GM23338 (cell line): ENCODE results near the gene KLHL6. TPM values are rescaled to one million over a fixed set of nuclear protein-coding genes. Genes with fewer than 3 reads are reported as not detected.

ENCODE experiments used
- ATAC-seq: fragments of 200-7000 bp; cut with Tn5 transposase; 3 replicates; pipeline ENCODE4 v1.9.1; 2020
- DNase-seq: peaks from one replicate; pipeline ENCODE4 v3.0.0-alpha.2; 2015; ENCODE audit warnings: low spot score
- H2AFZ ChIP-seq: fragments of 200-600 bp; sonication (generic); 2 replicates; pipeline ENCODE4 v1.8.0; 2016; ENCODE audit warnings: antibody characterized with exemption, mild to moderate bottlenecking, moderate library complexity
- H3F3A ChIP-seq: fragments of 200-600 bp; sonication (generic); replicated peaks from 2 replicates; pipeline ENCODE4 v1.8.0; 2017; ENCODE audit warnings: antibody characterized with exemption, mixed run types, low read depth
- H3K27ac ChIP-seq: fragments of 200-600 bp; sonication (generic); 2 replicates; pipeline ENCODE4 v1.6.1; 2016; ENCODE audit warnings: low read depth
- H3K27me3 ChIP-seq: fragments of 200-600 bp; sonication (generic); 2 replicates; pipeline ENCODE4 v1.8.0; 2016; ENCODE audit warnings: mild to moderate bottlenecking, mixed run types, moderate library complexity; ENCODE audit not compliant: insufficient read depth
- H3K36me3 ChIP-seq: fragments of 200-600 bp; sonication (generic); 2 replicates; pipeline ENCODE4 v1.8.0; 2016; ENCODE audit warnings: mild to moderate bottlenecking; ENCODE audit not compliant: insufficient read depth
- H3K4me1 ChIP-seq: fragments of 200-600 bp; sonication (generic); 2 replicates; pipeline ENCODE4 v1.8.0; 2016; ENCODE audit warnings: mild to moderate bottlenecking, moderate library complexity; ENCODE audit not compliant: insufficient read depth
- H3K4me2 ChIP-seq: fragments of 200-600 bp; sonication (generic); 2 replicates; pipeline ENCODE4 v1.7.1; 2017; ENCODE audit warnings: mixed run types
- H3K4me3 ChIP-seq: fragments of 200-600 bp; sonication (generic); 2 replicates; pipeline ENCODE4 v1.6.1; 2016; ENCODE audit warnings: mixed run types
- H3K79me2 ChIP-seq: fragments of 200-600 bp; sonication (generic); replicated peaks from 2 replicates; pipeline ENCODE4 v1.8.0; 2017; ENCODE audit warnings: mild to moderate bottlenecking; ENCODE audit not compliant: insufficient read depth
- H3K9me2 ChIP-seq: fragments of 200-600 bp; sonication (generic); 2 replicates; pipeline ENCODE4 v1.8.0; 2017; ENCODE audit not compliant: insufficient read depth
- H4K20me1 ChIP-seq: fragments of 200-600 bp; sonication (generic); replicated peaks from 2 replicates; pipeline ENCODE4 v1.8.0; 2017; ENCODE audit warnings: mild to moderate bottlenecking; ENCODE audit not compliant: insufficient read depth
- H3K27ac Mint-ChIP-seq: 2 replicates; pipeline ENCODE4 v1.8.0; 2020; ENCODE audit warnings: inconsistent platforms, mild to moderate bottlenecking, moderate library complexity, mixed read lengths
- H3K27me3 Mint-ChIP-seq: 3 replicates; pipeline ENCODE4 v1.8.0; 2022; ENCODE audit warnings: low read depth, mild to moderate bottlenecking, moderate library complexity, mixed read lengths, inconsistent platforms; ENCODE audit not compliant: insufficient read depth, poor library complexity
- H3K36me3 Mint-ChIP-seq: 3 replicates; pipeline ENCODE4 v1.8.0; 2021; ENCODE audit warnings: low read depth, mild to moderate bottlenecking, inconsistent platforms, moderate library complexity, mixed read lengths
- H3K4me1 Mint-ChIP-seq: 3 replicates; pipeline ENCODE4 v1.8.0; 2020; ENCODE audit warnings: mild to moderate bottlenecking, inconsistent platforms, mixed read lengths
- H3K4me3 Mint-ChIP-seq: 3 replicates; pipeline ENCODE4 v1.8.0; 2021; ENCODE audit warnings: moderate library complexity, mild to moderate bottlenecking, inconsistent platforms, mixed read lengths
- H3K9me3 Mint-ChIP-seq: 3 replicates; pipeline ENCODE4 v1.8.0; 2020; ENCODE audit warnings: moderate library complexity, mild to moderate bottlenecking, inconsistent platforms, mixed read lengths
- CREB1 ChIP-seq: fragments of 250-450 bp; sonication (Bioruptor Pico); IDR thresholded peaks from 2 replicates; pipeline ENCODE4 v1.5.0; 2020; ENCODE audit warnings: low read depth, mild to moderate bottlenecking, moderate library complexity
- EZH2 ChIP-seq: fragments of 200-600 bp; sonication (generic); IDR thresholded peaks from one replicate; pipeline ENCODE4 v1.8.0; 2017; ENCODE audit warnings: antibody characterized with exemption, mild to moderate bottlenecking, low read depth; ENCODE audit not compliant: unreplicated experiment
- EZH2phosphoT487 ChIP-seq: fragments of 200-600 bp; sonication (generic); IDR thresholded peaks from one replicate; pipeline ENCODE4 v1.8.1; 2018; ENCODE audit warnings: antibody characterized with exemption; ENCODE audit not compliant: unreplicated experiment
- JUNB ChIP-seq: IDR thresholded peaks from one replicate; pipeline ENCODE4 v1.6.1; 2016; ENCODE audit warnings: antibody characterized with exemption; ENCODE audit not compliant: unreplicated experiment
- NANOG ChIP-seq: IDR thresholded peaks from 2 replicates; pipeline ENCODE4 v1.6.1; 2016; ENCODE audit warnings: antibody characterized with exemption, borderline replicate concordance
- POLR2AphosphoS5 ChIP-seq: IDR thresholded peaks from 2 replicates; pipeline ENCODE4 v1.6.1; 2016; ENCODE audit warnings: antibody characterized with exemption, low read depth
- STAT1 ChIP-seq: IDR thresholded peaks from one replicate; pipeline ENCODE4 v1.6.1; 2016; ENCODE audit warnings: antibody characterized with exemption; ENCODE audit not compliant: unreplicated experiment
- ZNF114 ChIP-seq: fragments of 250-450 bp; sonication (Bioruptor Pico); IDR thresholded peaks from 2 replicates; pipeline ENCODE4 v1.5.0; 2020; ENCODE audit warnings: mild to moderate bottlenecking, moderate library complexity
- ZNF331 ChIP-seq: fragments of 250-450 bp; sonication (Bioruptor Pico); IDR thresholded peaks from 2 replicates; pipeline ENCODE4 v1.5.0; 2020; ENCODE audit warnings: low read depth, mild to moderate bottlenecking, moderate library complexity
- polyA plus RNA-seq: library from polyadenylated mRNA; unstranded; fragments of >200 nt; fragmentation: Nextera tagmentation; extraction: Ambion mirVana; gene quantifications from 2 replicates; pipeline ENCODE4 v1.2.1, GENCODE V29; 2016
- total RNA-seq: library from RNA; depleted of rRNA; stranded (reverse); fragments of >200 nt; shearing (Covaris generic); gene quantifications from 2 replicates; pipeline ENCODE4 v1.2.3, GENCODE V29; 2014
- TF ChIP-seq, protein P1 (sequence below): IDR thresholded peaks from one replicate; pipeline ENCODE4 v1.6.1; 2018; ENCODE audit warnings: antibody characterized with exemption; ENCODE audit not compliant: unreplicated experiment
- TF ChIP-seq, protein P2 (sequence below): IDR thresholded peaks from 2 replicates; pipeline ENCODE4 v1.6.1; 2016; ENCODE audit warnings: antibody characterized with exemption
- TF ChIP-seq, protein P3 (sequence below): fragments of 250-450 bp; sonication (Bioruptor Pico); IDR thresholded peaks from 2 replicates; pipeline ENCODE4 v1.5.0; 2020; ENCODE audit warnings: mild to moderate bottlenecking, moderate library complexity

KLHL6 gene
- total and polyA plus RNA-seq, 2 experiments from 2014 or later: not detected

DNA sequence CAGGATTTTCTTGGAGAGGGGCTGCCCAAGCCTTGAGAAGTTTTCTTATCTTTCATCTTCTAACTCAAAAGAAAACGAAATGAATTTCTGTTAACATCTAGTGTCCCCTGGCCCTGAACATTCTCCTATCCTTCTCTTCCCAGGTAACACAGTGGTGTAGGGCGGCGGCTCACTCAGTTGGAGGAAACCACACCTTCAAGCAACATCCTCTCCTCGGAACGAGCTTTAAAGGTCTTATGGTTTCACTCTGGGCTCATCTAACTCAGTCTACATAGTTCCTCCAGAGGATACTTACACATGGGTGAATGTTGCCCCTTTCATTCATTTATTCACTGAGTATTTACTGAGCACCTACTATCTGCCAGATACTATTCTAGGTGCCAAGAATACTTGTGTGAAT lies 31.0 kb upstream of the KLHL6 start (continued):
- TF ChIP-seq, protein P1, sequence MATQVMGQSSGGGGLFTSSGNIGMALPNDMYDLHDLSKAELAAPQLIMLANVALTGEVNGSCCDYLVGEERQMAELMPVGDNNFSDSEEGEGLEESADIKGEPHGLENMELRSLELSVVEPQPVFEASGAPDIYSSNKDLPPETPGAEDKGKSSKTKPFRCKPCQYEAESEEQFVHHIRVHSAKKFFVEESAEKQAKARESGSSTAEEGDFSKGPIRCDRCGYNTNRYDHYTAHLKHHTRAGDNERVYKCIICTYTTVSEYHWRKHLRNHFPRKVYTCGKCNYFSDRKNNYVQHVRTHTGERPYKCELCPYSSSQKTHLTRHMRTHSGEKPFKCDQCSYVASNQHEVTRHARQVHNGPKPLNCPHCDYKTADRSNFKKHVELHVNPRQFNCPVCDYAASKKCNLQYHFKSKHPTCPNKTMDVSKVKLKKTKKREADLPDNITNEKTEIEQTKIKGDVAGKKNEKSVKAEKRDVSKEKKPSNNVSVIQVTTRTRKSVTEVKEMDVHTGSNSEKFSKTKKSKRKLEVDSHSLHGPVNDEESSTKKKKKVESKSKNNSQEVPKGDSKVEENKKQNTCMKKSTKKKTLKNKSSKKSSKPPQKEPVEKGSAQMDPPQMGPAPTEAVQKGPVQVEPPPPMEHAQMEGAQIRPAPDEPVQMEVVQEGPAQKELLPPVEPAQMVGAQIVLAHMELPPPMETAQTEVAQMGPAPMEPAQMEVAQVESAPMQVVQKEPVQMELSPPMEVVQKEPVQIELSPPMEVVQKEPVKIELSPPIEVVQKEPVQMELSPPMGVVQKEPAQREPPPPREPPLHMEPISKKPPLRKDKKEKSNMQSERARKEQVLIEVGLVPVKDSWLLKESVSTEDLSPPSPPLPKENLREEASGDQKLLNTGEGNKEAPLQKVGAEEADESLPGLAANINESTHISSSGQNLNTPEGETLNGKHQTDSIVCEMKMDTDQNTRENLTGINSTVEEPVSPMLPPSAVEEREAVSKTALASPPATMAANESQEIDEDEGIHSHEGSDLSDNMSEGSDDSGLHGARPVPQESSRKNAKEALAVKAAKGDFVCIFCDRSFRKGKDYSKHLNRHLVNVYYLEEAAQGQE: no peak
- no peak for TF ChIP-seq ZNF114 (CRISPR knock-in tag)
- TF ChIP-seq EZH2phosphoT487: no peak
- TF ChIP-seq POLR2AphosphoS5: no peak
- TF ChIP-seq ZNF331 (CRISPR knock-in tag): no peak
- TF ChIP-seq, protein P2, sequence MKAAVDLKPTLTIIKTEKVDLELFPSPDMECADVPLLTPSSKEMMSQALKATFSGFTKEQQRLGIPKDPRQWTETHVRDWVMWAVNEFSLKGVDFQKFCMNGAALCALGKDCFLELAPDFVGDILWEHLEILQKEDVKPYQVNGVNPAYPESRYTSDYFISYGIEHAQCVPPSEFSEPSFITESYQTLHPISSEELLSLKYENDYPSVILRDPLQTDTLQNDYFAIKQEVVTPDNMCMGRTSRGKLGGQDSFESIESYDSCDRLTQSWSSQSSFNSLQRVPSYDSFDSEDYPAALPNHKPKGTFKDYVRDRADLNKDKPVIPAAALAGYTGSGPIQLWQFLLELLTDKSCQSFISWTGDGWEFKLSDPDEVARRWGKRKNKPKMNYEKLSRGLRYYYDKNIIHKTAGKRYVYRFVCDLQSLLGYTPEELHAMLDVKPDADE: no peak

- Histone ChIP-seq H3K27me3 (no peaks in the 10 kb centered on the region), H3K4me2 (no peak overlapping the region), H4K20me1 (no peaks in the 10 kb centered on the region), H3K27ac (no peak overlapping the region), H3F3A (no peaks in the 10 kb centered on the region), H3K4me1 (peaks cover 4% of the 10 kb centered on the region; the same call in 1 of the 2 replicates), H3K79me2 (no peaks in the 10 kb centered on the region), H3K4me3 (no peak overlapping the region), H3K36me3 (no peaks in the 10 kb centered on the region), H3K9me2 (no peaks in the 10 kb centered on the region), H2AFZ (peak overlapping the region; percentile 98)
- peaks cover 16% of the 10 kb centered on the region for H3K4me1 Mint-ChIP-seq
- H3K9me3 Mint-ChIP-seq: no peaks in the 10 kb centered on the region
- H3K4me3 Mint-ChIP-seq: no peak overlapping the region
- no peak for DNase-seq
- H3K27me3 Mint-ChIP-seq: no peaks in the 10 kb centered on the region
- no peaks in the 10 kb centered on the region for H3K36me3 Mint-ChIP-seq
- no peak for ATAC-seq
- H3K27ac Mint-ChIP-seq: no peak overlapping the region
- TF ChIP-seq, protein P3, sequence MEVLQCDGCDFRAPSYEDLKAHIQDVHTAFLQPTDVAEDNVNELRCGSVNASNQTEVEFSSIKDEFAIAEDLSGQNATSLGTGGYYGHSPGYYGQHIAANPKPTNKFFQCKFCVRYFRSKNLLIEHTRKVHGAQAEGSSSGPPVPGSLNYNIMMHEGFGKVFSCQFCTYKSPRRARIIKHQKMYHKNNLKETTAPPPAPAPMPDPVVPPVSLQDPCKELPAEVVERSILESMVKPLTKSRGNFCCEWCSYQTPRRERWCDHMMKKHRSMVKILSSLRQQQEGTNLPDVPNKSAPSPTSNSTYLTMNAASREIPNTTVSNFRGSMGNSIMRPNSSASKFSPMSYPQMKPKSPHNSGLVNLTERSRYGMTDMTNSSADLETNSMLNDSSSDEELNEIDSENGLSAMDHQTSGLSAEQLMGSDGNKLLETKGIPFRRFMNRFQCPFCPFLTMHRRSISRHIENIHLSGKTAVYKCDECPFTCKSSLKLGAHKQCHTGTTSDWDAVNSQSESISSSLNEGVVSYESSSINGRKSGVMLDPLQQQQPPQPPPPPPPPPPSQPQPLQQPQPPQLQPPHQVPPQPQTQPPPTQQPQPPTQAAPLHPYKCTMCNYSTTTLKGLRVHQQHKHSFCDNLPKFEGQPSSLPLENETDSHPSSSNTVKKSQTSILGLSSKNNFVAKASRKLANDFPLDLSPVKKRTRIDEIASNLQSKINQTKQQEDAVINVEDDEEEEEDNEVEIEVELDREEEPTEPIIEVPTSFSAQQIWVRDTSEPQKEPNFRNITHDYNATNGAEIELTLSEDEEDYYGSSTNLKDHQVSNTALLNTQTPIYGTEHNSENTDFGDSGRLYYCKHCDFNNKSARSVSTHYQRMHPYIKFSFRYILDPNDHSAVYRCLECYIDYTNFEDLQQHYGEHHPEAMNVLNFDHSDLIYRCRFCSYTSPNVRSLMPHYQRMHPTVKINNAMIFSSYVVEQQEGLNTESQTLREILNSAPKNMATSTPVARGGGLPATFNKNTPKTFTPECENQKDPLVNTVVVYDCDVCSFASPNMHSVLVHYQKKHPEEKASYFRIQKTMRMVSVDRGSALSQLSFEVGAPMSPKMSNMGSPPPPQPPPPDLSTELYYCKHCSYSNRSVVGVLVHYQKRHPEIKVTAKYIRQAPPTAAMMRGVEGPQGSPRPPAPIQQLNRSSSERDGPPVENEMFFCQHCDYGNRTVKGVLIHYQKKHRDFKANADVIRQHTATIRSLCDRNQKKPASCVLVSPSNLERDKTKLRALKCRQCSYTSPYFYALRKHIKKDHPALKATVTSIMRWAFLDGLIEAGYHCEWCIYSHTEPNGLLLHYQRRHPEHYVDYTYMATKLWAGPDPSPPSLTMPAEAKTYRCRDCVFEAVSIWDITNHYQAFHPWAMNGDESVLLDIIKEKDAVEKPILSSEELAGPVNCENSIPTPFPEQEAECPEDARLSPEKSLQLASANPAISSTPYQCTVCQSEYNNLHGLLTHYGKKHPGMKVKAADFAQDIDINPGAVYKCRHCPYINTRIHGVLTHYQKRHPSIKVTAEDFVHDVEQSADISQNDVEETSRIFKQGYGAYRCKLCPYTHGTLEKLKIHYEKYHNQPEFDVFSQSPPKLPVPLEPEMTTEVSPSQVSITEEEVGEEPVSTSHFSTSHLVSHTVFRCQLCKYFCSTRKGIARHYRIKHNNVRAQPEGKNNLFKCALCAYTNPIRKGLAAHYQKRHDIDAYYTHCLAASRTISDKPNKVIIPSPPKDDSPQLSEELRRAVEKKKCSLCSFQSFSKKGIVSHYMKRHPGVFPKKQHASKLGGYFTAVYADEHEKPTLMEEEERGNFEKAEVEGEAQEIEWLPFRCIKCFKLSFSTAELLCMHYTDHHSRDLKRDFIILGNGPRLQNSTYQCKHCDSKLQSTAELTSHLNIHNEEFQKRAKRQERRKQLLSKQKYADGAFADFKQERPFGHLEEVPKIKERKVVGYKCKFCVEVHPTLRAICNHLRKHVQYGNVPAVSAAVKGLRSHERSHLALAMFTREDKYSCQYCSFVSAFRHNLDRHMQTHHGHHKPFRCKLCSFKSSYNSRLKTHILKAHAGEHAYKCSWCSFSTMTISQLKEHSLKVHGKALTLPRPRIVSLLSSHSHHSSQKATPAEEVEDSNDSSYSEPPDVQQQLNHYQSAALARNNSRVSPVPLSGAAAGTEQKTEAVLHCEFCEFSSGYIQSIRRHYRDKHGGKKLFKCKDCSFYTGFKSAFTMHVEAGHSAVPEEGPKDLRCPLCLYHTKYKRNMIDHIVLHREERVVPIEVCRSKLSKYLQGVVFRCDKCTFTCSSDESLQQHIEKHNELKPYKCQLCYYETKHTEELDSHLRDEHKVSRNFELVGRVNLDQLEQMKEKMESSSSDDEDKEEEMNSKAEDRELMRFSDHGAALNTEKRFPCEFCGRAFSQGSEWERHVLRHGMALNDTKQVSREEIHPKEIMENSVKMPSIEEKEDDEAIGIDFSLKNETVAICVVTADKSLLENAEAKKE: no peak
- TF ChIP-seq, protein P1: no peak
- TF ChIP-seq NANOG: no peak
- no peak for TF ChIP-seq STAT1
- no peak for TF ChIP-seq ZNF114 (CRISPR knock-in tag)
- no peak for TF ChIP-seq EZH2
- TF ChIP-seq JUNB: no peak
- no peak for TF ChIP-seq CREB1 (CRISPR knock-in tag)
- TF ChIP-seq ZNF331 (CRISPR knock-in tag): no peak
These were observed 29.4 kb upstream of the KLHL6 start for GRCh38 chr3:183584914-183585280.
